HG02970 (cell line): ENCODE data around the gene ZSCAN31.
"Not testable (repeated sequence)": the region's sequence is repeated elsewhere in the genome, so short reads cannot be mapped to it uniquely, and the experiment has no call there.

Source experiments
- ATAC-seq: cut with Tn5 transposase; IDR thresholded peaks from one replicate; pipeline ENCODE4 v1.9.1; 2021; ENCODE audit warnings: mild to moderate bottlenecking, moderate library complexity, moderate number of reproducible peaks; ENCODE audit not compliant: unreplicated experiment, low FRiP score

ZSCAN31 gene

DNA sequence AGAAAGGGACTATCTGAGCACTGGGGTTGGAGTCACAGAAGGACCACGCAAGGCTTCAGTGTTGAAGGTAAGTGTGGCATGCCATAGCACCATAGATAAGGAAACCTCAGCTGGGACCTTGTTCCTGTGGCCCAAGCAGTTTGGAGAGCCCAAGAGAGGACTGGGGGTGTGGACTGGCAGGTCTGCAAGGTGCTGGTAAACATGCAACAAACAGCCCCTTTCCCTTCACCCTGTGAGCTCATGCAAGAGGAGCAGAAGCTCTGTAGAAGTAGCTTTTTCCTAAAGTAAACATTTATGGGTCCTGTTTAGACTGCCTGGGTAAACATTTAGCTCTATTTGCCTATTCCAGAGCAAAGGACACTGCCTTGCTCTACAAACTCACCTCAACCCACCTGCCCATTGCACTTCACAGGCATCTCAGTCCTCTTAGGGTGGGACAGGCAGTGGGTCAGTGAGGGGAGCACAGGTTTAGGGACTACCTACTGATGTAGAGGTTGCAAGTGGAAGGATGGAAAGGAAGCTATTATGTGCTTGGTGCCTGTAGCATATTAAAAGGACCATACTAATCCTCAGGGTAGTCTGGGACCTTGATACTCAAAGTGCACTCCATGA is 12.0 kb downstream of the ZSCAN31 start:
- no peak for ATAC-seq

- ATAC-seq: no peak
These were observed 13.3 kb downstream of the ZSCAN31 start for GRCh38 chr6:28322661-28323060.

- ATAC-seq: not testable (repeated sequence)
These were observed 18.1 kb downstream of the ZSCAN31 start for GRCh38 chr6:28317866-28318265.

DNA sequence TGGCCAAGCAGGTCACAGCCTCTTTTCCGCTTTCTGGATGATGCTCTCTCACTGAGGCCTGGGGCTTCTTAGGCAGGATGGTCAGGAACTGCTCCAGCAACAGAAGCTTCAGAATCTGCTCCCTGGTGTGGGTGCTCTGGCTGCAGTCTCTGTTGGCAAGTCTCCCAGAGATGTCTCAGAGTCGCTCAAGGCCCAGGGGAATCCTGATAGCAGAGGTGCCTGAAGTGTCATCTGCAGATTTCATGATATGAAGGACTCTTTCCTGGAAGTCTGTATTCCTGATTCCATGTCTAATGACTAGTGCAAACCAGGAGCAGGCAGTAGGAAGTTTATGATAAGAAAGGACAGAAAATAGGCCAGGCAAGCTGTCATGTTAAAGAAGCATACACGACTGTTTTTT is 20.3 kb downstream of the ZSCAN31 start:
- ATAC-seq: no peak

GRCh38 chr6:28312939-28313338 is 23.0 kb downstream of the ZSCAN31 start:
- no peak for ATAC-seq

GRCh38 chr6:28311139-28311823 is 24.7 kb downstream of the ZSCAN31 start:
- ATAC-seq: no peak

DNA sequence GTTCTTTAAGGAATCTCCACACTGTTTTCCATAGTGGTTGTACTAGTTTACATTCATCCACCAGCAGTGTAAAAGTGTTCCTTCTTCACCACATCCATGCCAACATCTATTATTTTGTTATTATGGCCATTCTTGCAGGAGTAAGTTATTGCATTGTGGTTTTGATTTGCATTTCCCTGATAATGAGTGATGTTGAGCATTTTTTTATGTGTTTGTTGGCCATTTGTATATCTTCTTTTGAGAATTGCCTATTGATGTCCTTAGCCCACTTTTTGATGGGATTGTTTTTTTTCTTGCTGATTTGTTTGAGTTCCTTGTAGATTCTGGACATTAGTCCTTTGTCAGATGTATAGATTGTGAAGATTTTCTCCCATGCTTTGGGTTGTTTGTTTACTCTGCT is 29.6 kb downstream of the ZSCAN31 start:
- not testable (repeated sequence) for ATAC-seq

- peak; percentile 62 for ATAC-seq
These were observed 32.4 kb downstream of the ZSCAN31 start for GRCh38 chr6:28303570-28303969.

- no peak for ATAC-seq
These were observed 39.4 kb downstream of the ZSCAN31 start for GRCh38 chr6:28296520-28297060.

DNA sequence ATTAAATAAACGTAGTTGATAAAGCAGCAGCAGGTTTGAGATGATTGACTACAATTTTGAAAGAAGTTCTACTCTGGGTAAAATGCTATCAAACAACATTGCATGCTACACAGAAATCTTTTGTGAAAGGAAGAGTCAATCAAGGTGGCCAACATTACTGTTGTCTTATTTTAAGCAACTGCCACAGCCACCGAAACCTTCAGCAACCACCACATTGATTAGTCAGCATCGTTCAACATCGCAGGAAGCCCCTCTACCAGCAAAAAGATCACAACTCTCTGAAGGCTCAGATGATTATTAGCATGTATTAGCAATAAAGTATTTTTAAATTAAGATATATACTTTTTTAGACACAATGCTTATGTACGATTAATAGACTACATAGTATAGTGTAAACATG is 40.6 kb downstream of the ZSCAN31 start:
- ATAC-seq: no peak

DNA sequence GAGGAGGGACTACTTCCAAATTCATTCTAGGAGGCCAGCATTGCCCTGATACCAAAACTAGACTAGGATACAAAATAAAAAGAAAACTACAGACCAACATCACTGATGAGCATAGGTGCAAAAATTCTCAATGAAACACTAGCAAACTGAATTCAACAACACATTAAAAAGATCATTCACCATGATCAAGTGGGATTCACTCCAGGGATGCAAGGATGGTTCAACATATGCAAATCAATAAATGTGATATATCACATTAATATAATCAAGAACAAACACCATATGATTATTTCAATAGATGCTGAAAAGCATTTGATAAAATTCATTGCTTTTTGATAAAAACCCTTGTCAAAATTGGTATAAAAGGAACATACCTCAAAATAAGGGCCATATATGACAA is 44.4 kb downstream of the ZSCAN31 start:
- no peak for ATAC-seq

GRCh38 chr6:28282926-28283325 is 53.0 kb downstream of the ZSCAN31 start:
- ATAC-seq: no peak

DNA sequence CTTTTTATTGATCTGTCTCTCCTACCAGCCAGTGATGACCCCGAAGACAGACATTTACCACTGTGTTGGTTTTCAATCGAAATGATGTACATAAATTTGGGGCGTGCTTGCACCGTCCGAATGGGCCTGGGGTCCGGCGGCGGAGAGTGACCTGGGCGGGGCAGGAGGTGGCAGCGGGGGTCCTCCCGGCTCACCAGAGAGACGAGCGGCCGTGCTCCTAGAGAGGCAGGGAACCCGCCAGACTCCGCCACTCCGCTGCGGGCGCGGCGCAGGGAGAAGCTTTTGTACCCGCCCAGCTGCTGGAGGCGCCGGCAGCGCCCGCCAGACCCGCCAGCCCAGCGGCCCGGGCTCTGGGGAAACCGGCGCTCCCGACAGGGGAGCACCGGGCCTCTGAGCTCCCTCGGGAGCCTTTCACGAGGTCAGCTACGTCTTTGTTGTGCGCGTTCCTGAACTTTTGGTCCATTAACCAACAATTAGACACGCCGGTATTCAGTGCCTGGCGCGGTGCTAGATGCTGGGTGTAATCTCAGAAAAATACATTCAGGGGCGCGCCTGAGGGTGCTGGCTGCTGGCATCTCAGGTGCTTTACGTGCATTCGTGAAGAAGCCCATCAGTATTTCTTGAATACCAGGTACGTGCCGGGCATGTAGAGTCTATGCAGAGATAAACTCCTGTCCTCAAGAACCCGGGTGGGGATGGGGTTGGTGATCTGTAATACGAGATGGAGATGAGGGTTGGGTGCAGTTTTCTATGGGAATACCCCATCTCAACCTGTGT is 54.5 kb downstream of the ZSCAN31 start, which contains the start of gene PGBD1:
Gene PGBD1 (plus strand): TSS at position 285 of the 777 bp plus-strand sequence. CDS start 2,242 bp downstream, outside the sequence.
- peak; percentile 56 for ATAC-seq

- ATAC-seq: no peak
These were observed 55.2 kb downstream of the ZSCAN31 start for GRCh38 chr6:28280595-28281287.

- ATAC-seq: no peak
These were observed 58.2 kb downstream of the ZSCAN31 start for GRCh38 chr6:28277746-28278145.

DNA sequence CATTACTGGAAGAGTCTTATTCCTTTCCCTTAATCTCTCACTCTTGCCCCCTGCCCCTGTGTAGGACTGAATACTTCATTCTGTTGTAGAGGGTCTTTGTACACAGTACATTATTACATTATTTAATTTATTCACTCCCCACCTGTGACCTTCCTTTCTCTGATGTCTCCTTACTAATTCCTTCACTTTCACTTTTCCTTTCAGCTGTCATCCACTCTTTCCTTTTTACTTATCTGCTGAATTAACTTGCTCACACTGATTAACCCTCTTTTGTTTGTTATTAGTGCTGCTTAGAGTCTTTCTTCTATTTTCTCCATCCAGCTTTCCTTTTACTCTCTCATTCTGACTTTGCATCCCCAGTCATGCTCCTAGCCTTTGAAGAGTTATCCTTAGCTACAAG is 61.1 kb downstream of the ZSCAN31 start:
- no peak for ATAC-seq
